ENCODE results near the gene DNAJC18. TPM values are rescaled to one million over a fixed set of nuclear protein-coding genes. Genes with fewer than 3 reads are reported as not detected.

DNAJC18 gene
- total RNA-seq, 1 experiment from 2014 or later: 12.5 TPM

GRCh38 chr5:139430015-139430414 lies 9.3 kb downstream of the DNAJC18 start:
- no peaks in the 10 kb centered on the region for H3K9me3 Mint-ChIP-seq (ENCODE audit: unreplicated experiment)
- H3K27me3 Mint-ChIP-seq (ENCODE audit: insufficient read depth, unreplicated experiment): no peaks in the 10 kb centered on the region
- BruUV-seq (replicated peaks): no TSS peak
- Histone ChIP-seq H3K4me3 (ENCODE audit: low read depth, low read length) (no peak overlapping the region), H3K4me1 (peaks cover 14% of the 10 kb centered on the region), H3K27me3 (replicated peaks; ENCODE audit: control insufficient read depth, insufficient read depth, low read length) (no peaks in the 10 kb centered on the region), H3K9me3 (no peaks in the 10 kb centered on the region), H3K36me3 (ENCODE audit: control insufficient read depth, insufficient read depth, low read length) (no peaks in the 10 kb centered on the region)
- CTCF ChIA-PET: no interaction called here
- TF ChIP-seq CTCF (IDR thresholded peaks at IDR 0.05; ENCODE audit: insufficient read depth in 1 of 2, low read depth in 1 of 2, low read length in 1 of 2, severe bottlenecking in 1 of 2, unreplicated experiment in 1 of 2): no peak
- no peaks in the 10 kb centered on the region for H3K36me3 Mint-ChIP-seq (ENCODE audit: insufficient read depth, unreplicated experiment)
- H3K27ac Mint-ChIP-seq (ENCODE audit: unreplicated experiment): no peak overlapping the region
- peaks cover 6% of the 10 kb centered on the region for H3K4me1 Mint-ChIP-seq (ENCODE audit: low read depth, unreplicated experiment)
- POLR2A ChIA-PET: interaction anchor here (1.2 kb wide), 1 partner anchor 9 kb away, joined by 8 read pairs; the partner anchor contains the start of gene DNAJC18
- intact Hi-C loops (cut with micrococcal nuclease; ENCODE audit: unreplicated experiment): no loop called here
- DNase-seq: no peak
- H3K4me3 Mint-ChIP-seq (ENCODE audit: unreplicated experiment): no peak overlapping the region

DNA sequence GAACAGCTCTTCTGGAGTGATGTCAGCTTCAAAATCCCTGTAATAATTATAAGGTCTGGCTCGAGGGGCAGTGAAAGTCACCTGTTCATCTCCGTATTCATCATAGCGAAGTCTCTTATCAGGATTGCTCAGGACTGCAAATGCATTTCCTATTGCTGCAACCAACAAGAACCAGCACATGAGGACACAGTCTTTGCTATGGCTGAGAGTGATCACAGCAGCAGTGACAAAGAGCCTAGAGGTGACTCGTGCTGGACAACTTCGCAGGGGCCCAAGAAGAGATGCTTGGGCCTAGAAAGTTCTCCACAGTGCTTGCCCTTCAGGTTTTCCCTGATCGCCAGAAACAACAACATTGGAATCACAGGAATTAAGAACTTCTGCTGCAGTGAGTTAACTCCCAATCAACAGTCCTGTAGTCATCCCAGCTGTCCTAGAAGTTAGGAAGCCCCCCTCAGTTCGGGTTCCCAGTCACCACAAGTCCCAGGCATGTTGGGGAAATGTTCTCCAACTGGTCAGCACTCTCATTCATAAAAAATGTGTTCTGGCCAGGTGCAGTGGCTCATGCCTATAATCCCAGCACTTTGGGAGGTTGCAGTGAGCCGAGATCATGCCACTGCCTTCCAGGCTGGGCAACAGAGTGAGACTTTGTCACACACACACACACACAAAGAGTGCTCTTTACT lies 13.0 kb downstream of the DNAJC18 start:
- no peaks in the 10 kb centered on the region for H3K27me3 Mint-ChIP-seq (ENCODE audit: insufficient read depth, unreplicated experiment)
- CTCF ChIA-PET: no interaction called here

GRCh38 chr5:139425497-139425896 lies 13.8 kb downstream of the DNAJC18 start:
- H3K4me3 Mint-ChIP-seq (ENCODE audit: unreplicated experiment): no peak overlapping the region

More for the DNA sequence above, 13.0 kb downstream of the DNAJC18 start:
- TF ChIP-seq CTCF (IDR thresholded peaks at IDR 0.05; ENCODE audit: insufficient read depth in 1 of 2, low read depth in 1 of 2, low read length in 1 of 2, severe bottlenecking in 1 of 2, unreplicated experiment in 1 of 2): no peak
- intact Hi-C loops (cut with micrococcal nuclease; ENCODE audit: unreplicated experiment): no loop called here
- POLR2A ChIA-PET: no interaction called here
- H3K4me3 ChIP-seq (ENCODE audit: low read depth, low read length): no peak overlapping the region
- H3K4me1 ChIP-seq: peaks cover 3% of the 10 kb centered on the region
- no peak overlapping the region for H3K27ac Mint-ChIP-seq (ENCODE audit: unreplicated experiment)
- no TSS peak for BruUV-seq (replicated peaks)
- no peaks in the 10 kb centered on the region for H3K27me3 ChIP-seq (replicated peaks; ENCODE audit: control insufficient read depth, insufficient read depth, low read length)
- H3K36me3 ChIP-seq (ENCODE audit: control insufficient read depth, insufficient read depth, low read length): no peaks in the 10 kb centered on the region
- H3K4me1 Mint-ChIP-seq (ENCODE audit: low read depth, unreplicated experiment): peaks cover 9% of the 10 kb centered on the region
- DNase-seq: no peak
- H3K9me3 ChIP-seq: no peaks in the 10 kb centered on the region
- no peak overlapping the region for H3K4me3 Mint-ChIP-seq (ENCODE audit: unreplicated experiment)
- H3K36me3 Mint-ChIP-seq (ENCODE audit: insufficient read depth, unreplicated experiment): peaks cover 8% of the 10 kb centered on the region
- H3K9me3 Mint-ChIP-seq (ENCODE audit: unreplicated experiment): no peaks in the 10 kb centered on the region

More at GRCh38 chr5:139425497-139425896, 13.8 kb downstream of the DNAJC18 start:
- no TSS peak for BruUV-seq (replicated peaks)
- no peaks in the 10 kb centered on the region for H3K27me3 Mint-ChIP-seq (ENCODE audit: insufficient read depth, unreplicated experiment)
- no peak for TF ChIP-seq CTCF (IDR thresholded peaks at IDR 0.05; ENCODE audit: insufficient read depth in 1 of 2, low read depth in 1 of 2, low read length in 1 of 2, severe bottlenecking in 1 of 2, unreplicated experiment in 1 of 2)
- ChIA-PET CTCF (no interaction called here), POLR2A (no interaction called here)
- no peak overlapping the region for H3K4me3 ChIP-seq (ENCODE audit: low read depth, low read length)
- H3K27me3 ChIP-seq (replicated peaks; ENCODE audit: control insufficient read depth, insufficient read depth, low read length): no peaks in the 10 kb centered on the region
- DNase-seq: no peak
- no peak overlapping the region for H3K27ac Mint-ChIP-seq (ENCODE audit: unreplicated experiment)
- intact Hi-C loops (cut with micrococcal nuclease; ENCODE audit: unreplicated experiment): no loop called here
- H3K4me1 ChIP-seq: no peaks in the 10 kb centered on the region
- peaks cover 8% of the 10 kb centered on the region for H3K36me3 Mint-ChIP-seq (ENCODE audit: insufficient read depth, unreplicated experiment)
- no peaks in the 10 kb centered on the region for H3K9me3 ChIP-seq
- H3K4me1 Mint-ChIP-seq (ENCODE audit: low read depth, unreplicated experiment): peaks cover 6% of the 10 kb centered on the region
- H3K9me3 Mint-ChIP-seq (ENCODE audit: unreplicated experiment): no peaks in the 10 kb centered on the region
- no peaks in the 10 kb centered on the region for H3K36me3 ChIP-seq (ENCODE audit: control insufficient read depth, insufficient read depth, low read length)

All from Caco-2 (cell line).